ENCODE results near the gene TRERF1. TPM values are rescaled to one million over a fixed set of nuclear protein-coding genes. Genes with fewer than 3 reads are reported as not detected.

Gene TRERF1
- total RNA-seq, 1 donor from 2014 or later: 7.1 TPM

DNA sequence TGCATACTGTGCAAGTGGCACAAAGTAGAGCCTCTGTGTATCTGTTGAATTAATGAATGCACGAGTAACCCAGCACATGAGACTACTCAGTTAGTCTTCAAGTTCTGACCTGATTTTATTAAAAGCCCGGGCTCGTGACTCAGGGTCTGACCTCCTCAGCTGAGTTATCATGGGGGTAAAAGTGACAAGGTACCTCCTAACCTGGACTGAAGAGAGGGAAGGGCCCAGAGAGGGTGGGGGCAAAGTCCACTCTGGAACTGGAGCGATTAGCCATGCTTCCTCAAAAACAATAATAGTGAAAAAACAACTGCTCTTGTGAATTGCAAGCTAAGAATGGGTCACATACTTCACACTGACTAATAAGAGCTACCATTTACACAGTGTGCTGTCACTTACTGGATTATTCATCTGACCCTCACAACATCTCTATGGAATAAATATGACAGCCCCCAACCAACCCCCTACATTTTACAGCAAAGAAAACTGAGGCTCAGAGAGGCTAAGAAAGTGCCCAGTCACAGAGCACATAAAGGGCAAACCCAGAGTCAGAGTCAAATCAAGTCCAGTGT, 26.7 kb downstream of the TRERF1 start:
- no peak for DNase-seq

DNA sequence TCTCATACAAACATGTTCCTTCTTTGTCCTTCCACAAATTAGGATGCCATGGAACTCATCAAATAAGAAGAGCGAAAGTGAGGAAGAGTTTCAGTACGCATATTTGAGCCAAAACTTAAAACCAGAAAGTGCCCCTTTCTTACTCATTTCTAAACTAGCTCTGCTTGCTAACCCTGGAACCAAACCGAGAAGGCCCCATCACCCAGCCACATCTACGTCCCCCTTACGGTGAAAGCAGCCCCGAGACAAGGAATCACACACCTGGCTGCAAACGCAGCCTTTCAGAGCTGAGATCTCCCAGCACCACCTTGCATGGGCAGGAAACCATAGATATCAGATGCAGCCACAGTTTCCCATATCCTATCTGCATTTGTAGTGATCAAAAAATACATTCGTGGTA, 28.5 kb downstream of the TRERF1 start:
- no peak for DNase-seq

DNA sequence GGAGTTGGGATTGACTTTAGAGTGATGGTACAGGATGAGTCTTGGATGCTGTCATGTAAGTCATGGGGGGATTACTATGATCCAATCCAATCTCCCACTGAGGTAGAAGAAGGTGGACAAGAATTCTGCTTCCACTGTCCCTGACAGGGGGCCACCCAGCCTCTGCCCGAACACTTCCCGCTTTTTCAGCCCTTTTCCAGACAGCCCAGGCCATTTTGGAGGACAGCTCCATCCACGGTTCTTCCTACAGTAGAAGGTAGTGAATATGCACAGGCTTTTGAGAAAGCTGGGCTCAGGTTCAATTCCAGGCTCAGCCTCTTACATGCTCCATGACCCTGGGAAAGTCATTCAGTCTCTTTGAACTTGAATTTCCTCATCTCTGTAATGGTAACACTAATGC, 31.0 kb downstream of the TRERF1 start:
- no peak for DNase-seq

DNA sequence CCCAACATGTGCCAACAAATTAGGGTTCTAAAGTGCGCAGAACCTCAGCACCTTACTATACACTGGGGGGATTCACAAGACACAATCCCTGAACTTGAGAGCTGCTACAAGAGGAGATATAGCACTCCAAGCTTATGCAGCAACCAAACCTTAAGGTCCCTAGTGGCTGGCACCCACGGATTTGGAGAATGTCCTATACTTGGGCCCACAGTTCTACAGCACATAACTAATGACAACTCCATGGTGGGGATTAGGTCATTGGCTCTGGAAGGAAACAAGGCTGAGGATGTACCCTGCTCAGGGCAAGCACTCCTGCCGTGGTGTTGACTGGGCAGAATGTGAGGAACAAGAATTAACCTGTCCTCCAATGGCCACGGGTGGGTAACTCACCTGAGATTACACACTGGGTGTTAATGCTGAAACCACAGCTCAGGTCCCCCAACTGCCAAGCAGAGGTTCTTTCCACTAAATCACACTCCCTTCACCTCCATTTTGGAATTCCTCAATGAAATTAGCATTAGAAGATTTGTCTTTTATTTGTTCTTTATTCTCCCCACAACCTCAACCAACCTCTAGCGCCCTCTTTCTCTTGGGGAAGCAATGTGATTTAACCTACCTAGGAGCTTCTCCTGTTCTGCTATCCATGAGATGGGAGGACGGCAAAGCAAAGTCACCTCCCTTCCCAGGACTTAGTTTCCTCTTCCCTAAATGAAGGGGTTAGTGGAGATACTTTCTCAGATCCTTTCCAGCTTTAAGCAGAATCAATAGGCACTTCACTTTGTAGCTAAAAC, 32.0 kb downstream of the TRERF1 start:
- DNase-seq: no peak

DNA sequence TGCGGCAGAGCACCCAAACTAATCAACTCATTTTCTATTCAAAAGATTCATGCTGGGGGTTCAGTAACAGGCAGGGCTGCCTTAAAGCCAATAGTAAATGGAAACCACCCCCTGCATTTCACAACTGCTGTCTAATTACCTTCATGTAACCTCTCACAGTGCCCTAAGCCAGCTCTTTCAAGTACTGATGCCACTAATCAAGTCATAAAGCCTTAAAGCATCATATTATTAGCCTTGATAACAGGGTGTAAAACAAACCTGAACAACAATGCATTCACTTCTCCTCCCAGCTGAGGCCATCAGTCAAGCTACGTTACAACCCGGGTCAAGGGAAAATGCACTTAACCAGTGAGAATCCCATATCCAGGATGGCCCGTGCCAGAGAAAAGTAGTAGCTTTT, 33.0 kb downstream of the TRERF1 start:
- DNase-seq: no peak

DNA sequence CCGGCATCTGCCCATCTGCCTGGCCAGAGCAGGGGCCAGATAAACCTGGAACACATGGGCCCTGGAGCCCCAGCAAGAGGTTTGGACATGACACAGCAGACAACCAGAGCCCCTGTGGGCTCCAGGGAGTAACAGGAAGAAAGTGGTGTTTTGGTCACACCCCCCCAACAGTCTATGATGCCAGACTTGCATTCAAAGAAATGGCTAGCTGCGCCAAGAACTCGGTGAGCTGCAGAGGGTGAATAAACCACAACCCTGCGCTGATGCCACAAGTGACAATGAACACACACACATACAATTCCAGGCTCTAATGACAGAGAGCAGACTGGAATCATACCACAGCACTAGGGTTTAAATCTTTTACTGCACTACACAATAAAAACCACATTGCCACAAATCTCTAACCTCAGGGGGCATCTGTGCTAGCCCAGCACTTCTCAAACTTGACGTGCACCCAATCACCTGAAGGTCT, 34.0 kb downstream of the TRERF1 start:
- DNase-seq: no peak

DNA sequence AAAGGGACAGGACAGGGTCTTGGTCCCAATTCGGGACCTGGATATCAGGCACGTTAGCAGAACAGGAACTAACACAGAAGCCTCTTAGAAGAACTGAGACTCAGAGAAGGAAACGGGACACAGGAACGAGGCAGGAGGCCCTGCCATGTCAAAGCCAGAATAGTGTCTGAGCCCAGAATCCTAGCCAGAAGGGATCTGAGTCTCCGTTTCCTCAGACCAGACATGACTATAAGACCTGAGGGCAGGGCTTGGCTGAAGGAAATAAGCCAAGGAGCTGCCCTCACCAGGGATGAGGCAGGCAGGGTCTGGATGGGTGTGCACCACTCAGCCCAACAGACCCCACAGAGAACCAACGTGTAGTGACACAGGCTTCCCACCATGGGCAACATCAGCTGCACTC, 40.3 kb downstream of the TRERF1 start:
- DNase-seq: no peak

DNA sequence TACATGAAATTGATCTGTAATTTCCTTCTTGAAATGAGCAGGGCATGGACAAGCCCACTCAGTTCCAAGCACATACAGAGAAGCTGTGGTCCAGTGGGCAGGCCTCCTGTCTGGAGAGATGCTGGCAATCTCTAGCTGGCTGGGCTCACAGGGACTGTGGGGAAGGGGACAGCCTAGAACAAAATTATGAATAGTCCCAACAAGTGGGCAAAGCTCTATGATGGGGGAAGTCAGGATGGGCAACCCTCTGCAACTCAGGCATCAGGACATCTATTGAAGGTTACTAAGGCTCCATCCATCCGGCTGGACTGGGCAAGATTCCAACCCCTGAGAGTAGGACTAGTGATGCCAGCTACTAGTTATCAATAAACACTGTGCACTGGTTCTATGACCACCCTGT, 40.9 kb downstream of the TRERF1 start:
- DNase-seq: no peak

DNA sequence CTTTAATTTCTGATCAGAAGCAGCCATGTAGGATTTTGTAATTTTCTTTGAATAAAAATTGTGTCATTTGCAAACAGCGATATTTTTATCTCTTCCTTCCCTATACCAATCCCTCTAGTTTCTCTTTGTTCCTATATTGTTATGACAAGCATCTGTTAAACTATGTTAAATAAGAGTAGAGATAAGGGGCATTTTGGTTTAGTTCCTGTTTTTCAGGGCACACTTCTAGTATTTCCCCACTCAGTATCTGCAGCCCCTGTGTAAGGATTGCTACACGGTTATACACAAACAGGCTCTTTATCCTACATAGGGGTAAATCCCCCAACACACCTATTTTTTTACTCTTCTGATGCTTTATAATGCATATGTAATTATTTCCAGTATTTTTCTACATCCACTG, 42.1 kb downstream of the TRERF1 start:
- no peak for DNase-seq

DNA sequence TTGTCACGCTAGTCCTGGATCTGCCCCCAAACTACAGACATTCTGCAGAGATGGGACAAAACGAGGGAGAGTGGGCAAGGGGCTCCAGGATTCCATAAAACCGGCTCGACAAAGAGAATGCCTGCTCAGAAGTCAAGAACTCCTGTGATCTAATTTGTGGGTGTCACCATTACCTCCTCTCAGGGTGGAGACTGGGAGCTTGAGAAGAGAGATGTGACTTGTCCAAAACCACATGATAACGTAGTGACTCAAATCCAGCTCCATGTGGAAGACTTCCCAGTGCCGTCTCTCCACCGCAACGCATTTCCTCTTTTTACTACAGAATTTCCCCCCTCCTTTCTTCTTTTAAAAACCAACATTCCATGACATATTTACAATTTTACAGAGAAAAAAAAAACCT, 44.3 kb downstream of the TRERF1 start:
- DNase-seq: no peak

DNA sequence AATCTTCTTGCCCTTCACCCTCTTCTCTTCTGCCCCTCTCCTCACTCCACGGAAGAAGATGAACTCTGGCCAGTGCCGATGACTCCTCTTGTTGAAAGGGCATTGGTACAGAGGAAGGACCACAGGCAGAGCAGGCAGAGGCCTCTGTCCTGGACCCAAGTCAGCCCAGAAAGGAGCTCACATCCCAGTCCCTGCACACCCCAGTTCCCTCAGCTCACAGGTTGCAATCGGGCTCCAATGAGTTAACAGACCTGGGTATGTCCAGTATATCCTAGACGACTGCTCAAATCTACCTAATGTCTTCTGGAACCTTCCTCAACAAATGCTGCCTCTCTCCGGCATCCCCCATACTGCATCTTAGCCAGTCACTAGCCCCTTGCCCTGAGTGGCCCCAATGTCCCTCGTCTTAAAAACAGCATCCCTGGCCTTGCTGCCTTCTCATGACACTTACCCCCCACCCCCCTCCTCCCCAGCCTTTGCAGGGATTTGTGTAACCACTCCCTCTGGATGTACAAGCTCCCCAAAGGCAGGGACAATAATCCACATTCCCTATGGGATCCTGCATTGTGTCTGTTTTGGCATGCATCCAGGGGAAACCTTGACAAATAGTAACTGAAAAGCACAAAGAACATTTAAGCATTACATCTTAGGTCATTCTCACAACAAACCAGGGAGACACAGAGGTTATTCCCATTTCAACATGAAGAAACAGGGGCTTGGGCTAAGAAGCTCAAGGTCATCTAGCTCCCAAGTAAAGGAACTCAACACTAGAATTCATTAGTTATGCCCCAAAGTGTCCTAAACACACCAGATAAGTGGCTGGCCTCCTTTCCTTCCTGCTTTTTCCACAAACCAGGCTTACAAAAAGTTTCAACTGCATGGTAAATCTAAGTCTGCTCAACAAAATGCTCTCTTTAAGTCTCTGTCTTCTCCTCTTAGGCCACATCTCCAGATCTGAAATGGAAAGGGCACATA, 45.1 kb downstream of the TRERF1 start:
- peak; percentile 35 for DNase-seq

DNA sequence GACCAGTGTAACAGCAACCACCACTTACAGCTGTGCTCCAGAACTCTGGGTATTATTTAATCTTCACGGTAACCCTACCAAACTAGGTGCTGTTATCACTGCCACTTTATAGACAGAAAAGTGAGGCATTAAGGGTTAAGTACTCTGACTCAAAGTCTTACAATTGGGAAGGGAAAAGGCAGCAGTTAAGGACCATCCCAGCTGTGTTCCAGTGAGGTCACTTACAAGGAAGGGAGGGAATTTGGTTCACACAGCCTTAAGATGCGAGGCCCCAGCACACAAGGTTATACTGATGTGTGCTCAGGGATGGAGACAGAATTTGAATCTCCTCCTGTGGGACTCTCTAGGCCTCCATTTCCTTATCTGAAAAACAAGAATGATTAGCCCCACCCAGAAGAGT, 46.7 kb downstream of the TRERF1 start:
- no peak for DNase-seq

DNA sequence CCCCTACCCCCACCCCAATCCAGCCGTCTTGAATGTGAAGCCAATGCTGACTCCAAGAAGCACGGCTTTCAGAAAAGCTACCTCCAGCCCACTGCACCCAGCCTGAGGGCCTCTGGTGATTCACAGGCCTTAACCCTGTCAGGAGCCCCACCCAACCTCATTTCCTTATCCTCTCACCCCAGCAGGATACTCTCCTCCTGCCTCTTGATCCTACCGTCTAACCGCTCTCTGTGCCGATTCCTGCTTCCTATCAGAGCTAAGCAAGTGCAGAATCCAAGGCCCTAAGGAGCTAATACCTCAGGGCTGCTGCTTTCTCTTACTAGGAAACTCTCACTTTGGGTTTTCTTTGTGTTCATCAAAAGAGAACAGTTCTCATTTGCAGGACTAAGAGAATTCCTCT, 47.2 kb downstream of the TRERF1 start:
- no peak for DNase-seq

DNA sequence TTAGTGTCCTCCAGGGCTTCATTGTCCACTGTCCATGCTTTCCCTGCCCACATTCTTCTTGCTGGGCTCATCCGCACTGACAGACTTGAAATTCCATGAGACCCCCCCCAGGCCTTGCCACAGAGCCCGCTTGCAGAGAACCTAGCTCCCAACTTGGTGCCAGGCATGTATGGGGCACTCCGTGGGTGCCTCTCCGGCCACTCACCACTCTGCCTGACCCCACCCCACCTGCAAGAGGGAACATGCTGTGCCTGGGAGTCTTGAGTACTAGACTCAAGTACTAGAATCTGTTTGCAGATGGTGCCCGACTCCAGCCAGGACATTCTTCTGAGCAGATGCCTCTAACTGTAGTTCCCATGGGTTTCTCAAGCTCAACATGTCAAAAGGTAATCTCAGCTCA, 47.9 kb downstream of the TRERF1 start:
- DNase-seq: no peak

DNA sequence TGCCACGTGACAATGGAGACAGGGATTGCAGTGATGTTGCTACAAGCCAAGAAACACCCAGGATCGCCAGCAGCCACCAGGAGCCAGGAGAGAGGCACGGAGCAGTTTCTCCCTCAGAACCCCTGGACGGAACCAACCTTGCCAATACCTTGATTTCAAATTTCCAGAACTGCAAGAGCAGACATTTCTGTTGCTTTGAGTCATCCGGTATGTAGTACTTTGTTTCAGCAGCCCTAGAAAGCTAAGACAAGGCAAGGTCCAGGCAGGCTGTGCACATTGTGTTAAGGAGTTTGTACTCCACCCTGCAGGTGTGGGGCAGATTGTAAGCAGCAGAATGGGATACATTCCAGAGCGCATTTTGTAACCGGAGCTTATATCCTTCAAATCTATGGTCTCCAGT, 48.3 kb downstream of the TRERF1 start:
- DNase-seq: peak; percentile 38

DNA sequence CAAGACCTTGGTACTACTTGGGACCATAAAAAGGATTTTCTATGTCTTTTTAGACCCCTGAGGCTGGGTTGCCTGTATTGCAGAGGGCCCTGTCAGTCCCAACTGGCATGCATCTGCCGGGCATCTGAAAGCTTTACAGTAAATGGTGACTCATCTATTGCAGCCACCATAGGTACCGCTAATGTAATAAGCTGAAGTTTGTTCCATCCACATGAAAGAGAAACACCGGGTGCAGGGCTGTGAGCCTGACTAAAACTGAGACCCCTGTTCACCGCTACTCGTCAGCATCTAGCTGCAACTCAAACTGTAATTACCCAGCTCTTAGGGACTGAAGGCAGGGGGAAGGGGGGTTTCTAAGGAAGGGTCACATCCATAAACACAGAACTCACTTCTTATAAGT, 49.5 kb downstream of the TRERF1 start:
- no peak for DNase-seq

DNA sequence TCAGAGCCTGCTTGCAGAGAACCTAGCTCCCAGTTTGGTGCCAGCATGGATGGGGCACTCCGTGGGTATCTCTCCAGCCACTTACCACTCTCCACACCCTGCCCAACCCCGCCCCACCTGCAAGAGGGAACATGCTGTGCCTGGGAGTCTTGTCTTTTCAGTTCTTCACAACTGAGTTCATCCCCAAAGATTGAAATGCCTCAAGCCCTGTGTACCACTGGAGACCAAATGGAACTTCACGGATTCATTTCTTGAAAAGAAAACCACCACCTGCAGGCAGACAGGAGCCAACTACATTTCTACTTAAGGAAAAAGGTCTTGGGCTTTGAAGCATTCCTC, 50.1 kb downstream of the TRERF1 start:
- no peak for DNase-seq

DNA sequence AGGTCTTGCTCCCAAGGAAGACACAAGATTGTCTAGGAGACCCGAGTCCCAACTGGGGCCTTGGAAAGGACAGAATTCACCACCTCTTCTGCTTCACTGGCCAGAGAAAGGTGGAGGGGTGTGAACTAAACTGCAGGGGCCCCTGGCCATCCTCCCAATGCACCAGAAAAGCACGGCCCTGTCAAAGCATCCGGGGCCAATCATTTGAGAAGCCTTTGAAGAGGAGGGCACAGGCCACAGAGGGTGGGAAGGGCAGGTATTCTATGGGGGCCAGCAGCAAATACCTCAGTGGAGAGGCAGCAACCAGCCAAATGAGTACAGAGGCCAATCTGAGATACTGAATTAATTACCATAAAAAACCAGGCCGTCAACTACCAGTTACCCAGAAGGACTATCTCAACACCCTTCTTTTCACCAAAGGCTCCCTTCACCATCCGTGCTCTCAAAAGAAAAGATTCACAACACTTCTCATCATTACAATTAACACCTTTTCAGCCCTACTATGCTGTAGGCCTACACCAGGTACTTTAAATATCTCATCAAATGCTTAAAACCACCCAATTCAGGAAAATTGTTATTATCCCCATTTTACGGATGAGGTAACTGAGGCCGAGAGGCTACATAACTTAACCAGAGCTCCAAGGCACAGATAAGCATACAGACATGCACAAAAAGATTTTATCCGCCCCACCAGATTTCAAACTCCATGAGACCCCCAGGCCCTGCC, 50.7 kb downstream of the TRERF1 start:
- DNase-seq: no peak

DNA sequence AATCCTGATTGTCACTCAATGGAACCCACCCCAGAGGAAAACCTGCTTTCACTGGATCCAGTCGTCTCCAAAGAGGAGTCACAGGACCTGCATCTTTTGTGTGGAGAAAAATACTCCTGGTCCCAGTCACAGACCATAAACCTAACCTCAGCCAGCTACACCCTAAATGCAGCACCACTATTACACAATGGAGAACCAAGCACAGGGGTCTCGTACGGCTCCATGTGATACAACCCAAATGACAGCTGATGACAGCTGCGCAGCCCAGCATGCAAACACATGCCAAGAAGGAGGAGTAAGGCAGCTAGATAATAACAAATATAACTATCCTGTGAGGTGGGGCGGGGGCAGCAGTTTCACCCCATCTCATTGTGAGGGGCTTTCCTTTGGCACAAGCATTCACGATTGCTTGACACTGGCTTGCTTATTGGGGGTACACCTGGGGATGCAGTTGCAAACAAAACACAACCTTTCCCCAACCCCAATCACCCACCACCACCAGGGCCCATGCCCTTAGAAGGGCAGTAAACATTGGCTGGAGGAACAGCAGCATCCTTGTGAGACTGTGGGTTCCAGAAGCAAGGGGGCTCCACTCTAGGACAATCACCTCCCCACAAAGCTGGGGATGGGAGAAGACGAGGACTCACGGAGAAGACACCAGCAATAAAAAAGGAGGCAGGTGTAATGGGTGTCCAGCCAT, 51.5 kb downstream of the TRERF1 start:
- peak; percentile 80 for DNase-seq

DNA sequence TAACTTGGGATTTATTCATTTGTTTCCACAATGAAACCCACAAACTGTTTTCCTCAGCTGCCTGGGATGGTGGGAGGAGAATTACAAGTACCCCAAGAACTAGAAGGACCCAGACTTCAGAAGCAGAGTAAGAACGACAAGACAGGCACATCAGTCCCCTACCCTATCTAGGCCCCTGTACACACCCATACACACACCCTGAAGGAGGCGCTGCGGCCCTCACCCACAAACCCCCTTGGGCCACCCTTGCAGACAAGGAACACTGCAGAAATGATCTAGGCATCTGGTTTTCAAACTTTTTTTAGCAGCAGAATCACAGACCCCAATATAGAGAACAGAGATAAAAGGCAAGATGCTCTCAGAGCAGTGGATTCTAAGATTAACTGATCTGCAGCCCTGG, 55.0 kb downstream of the TRERF1 start:
- DNase-seq: no peak

DNA sequence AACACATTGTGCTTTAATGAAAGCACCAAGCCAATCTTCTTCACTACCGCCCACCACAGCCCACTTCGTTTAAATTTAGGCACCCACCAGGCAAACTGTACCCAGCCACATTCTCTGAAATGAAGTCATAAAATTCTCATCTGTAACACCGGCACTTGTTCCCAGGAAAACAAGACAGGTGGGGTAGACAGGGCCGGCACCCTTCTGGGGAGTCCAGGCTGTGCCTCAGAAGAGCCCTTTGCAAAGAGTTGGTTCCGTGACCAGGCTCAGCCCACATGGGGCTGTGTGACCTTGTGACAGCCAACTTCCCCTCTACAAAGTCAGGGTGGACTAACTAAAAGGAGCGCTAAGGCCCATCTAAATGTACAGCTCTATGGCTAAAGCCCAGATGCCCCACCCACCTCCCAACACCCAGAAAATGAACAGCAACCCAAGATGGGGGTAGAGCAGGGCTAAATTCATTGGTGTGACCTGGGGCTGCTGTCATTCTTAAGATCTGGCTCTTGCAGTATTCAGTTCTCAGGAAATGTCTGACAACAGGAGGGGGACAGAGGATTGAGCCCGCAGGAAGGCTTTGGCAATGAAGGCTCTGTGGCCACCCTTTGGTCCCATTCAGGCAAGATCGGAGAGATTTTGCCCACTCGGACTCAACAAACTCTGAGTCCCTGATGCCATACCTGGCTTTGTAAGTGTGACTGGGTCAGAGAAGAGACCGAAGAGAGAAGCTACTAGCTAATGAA, 56.7 kb downstream of the TRERF1 start:
- DNase-seq: no peak

All from tongue (tissue), 2 donors.